Activated effector memory CD4-positive, alpha-beta T cell treated with Interleukin-2 at 50 U/mL for 16 hours (primary cell): ENCODE results near the gene MAPKAPK2.

Source experiments
- DNase-seq: peaks from one replicate; pipeline ENCODE4 v3.0.0-alpha.2; 2020

The MAPKAPK2 gene

GRCh38 chr1:206783506-206783905, 98.8 kb downstream of the MAPKAPK2 start:
- no peak for DNase-seq
